GM12878 (cell line): ENCODE measurements around the gene FAM163B. TPM values are rescaled to one million over a fixed set of nuclear protein-coding genes. Genes with fewer than 3 reads are reported as not detected.

Source experiments
- ATAC-seq: fragments of 200-7000 bp; cut with Tn5 transposase; 3 replicates; pipeline ENCODE4 v1.9.1; 2020; ENCODE audit warnings: mild to moderate bottlenecking, moderate library complexity
- BruUV-seq: library from RNA; stranded (reverse); fragments of 400-500 nt; replicated peaks from 2 replicates; lab custom pipeline; 2021; lab: Mats Ljungman, UMichigan
- CTCF ChIA-PET: fragments of 300-600 bp; sonication (Branson Sonifier 250); formaldehyde crosslinking; extraction: SDS; loops from one replicate; lab custom pipeline; 2021; ENCODE audit warnings: inconsistent platforms; lab: Yijun Ruan, JAX
- POLR2A ChIA-PET: fragments of 350-600 bp; formaldehyde crosslinking; extraction: SDS; loops from one replicate; lab custom pipeline; 2021; ENCODE audit warnings: inconsistent platforms; lab: Charles Lee
- RAD21 ChIA-PET: fragments of 300-600 bp; sonication (Branson Sonifier 250); formaldehyde crosslinking; loops from one replicate; lab custom pipeline; 2023; ENCODE audit warnings: antibody characterized with exemption; ENCODE audit not compliant: unreplicated experiment; lab: Charles Lee
- SMC1A ChIA-PET: fragments of 300-600 bp; sonication (Branson Sonifier 250); formaldehyde crosslinking; loops from one replicate; lab custom pipeline; 2023; ENCODE audit not compliant: unreplicated experiment, uncharacterized antibody; lab: Charles Lee
- DNase-seq: peaks from one replicate; pipeline ENCODE4 v3.0.0-alpha.2; 2011; ENCODE audit warnings: low read depth, low spot score
- FAIRE-seq: peaks from 3 replicates; lab custom pipeline; 2011; peaks lifted over from hg19 to GRCh38; lab: Jason Lieb, UNC
- H2AFZ ChIP-seq: 2 replicates; pipeline ENCODE4 v1.6.0; 2011; ENCODE audit warnings: low read depth, low read length, control low read depth; ENCODE audit not compliant: control insufficient read depth
- H3K27ac ChIP-seq: 2 replicates; pipeline ENCODE4 v1.5.1; 2011; ENCODE audit warnings: control low read depth; ENCODE audit not compliant: control insufficient read depth, insufficient read depth
- H3K27me3 ChIP-seq, 2 experiments: replicated peaks in 1 of 2; 2 replicates each; pipeline versions ENCODE4 v1.6.0 to v1.6.1; 2011; ENCODE audit warnings: low read length in 1 of 2; ENCODE audit not compliant: control insufficient read depth in 2 of 2, insufficient read depth in 2 of 2
- H3K36me3 ChIP-seq, 2 experiments: 2 replicates each; pipeline ENCODE4 v1.5.1; 2011; ENCODE audit warnings: low read length in 1 of 2; ENCODE audit not compliant: control insufficient read depth in 2 of 2, insufficient read depth in 2 of 2
- H3K4me1 ChIP-seq: 2 replicates; pipeline ENCODE4 v1.6.1; 2011; ENCODE audit warnings: mild to moderate bottlenecking, low read length, moderate library complexity, mixed read lengths; ENCODE audit not compliant: control insufficient read depth, insufficient read depth
- H3K4me2 ChIP-seq: 2 replicates; pipeline ENCODE4 v1.6.0; 2011; ENCODE audit warnings: control low read depth; ENCODE audit not compliant: control insufficient read depth, insufficient read depth
- H3K4me3 ChIP-seq: fragments of 200-600 bp; sonication (generic); 2 replicates; pipeline ENCODE4 v1.5.1; 2016
- H3K79me2 ChIP-seq: 2 replicates; pipeline ENCODE4 v1.6.0; 2011; ENCODE audit warnings: low read length; ENCODE audit not compliant: control insufficient read depth, insufficient read depth
- H3K9ac ChIP-seq: 2 replicates; pipeline ENCODE4 v1.8.0; 2011; ENCODE audit warnings: low read length, control low read depth, mixed read lengths; ENCODE audit not compliant: control insufficient read depth, insufficient read depth
- H3K9me3 ChIP-seq: replicated peaks from 3 replicates; pipeline ENCODE4 v1.5.1; 2011; ENCODE audit warnings: mild to moderate bottlenecking, low read length; ENCODE audit not compliant: control insufficient read depth, insufficient read depth
- H4K20me1 ChIP-seq: 2 replicates; pipeline ENCODE4 v1.6.0; 2011; ENCODE audit not compliant: control insufficient read depth, insufficient read depth
- ATF3 ChIP-seq: IDR thresholded peaks from 2 replicates; pipeline ENCODE4 v1.6.1; 2011; ENCODE audit warnings: low read depth, mild to moderate bottlenecking, low read length, moderate library complexity, borderline replicate concordance; ENCODE audit errors: extremely low read depth
- CHD1 ChIP-seq: IDR thresholded peaks from 2 replicates; pipeline ENCODE4 v1.6.1; 2012; ENCODE audit warnings: low read depth, low read length, improper control_type of control experiment
- CTCF ChIP-seq, 3 experiments: IDR thresholded peaks in 2 of 3; conservative IDR thresholded peaks in 1 of 3; 2 replicates each; pipeline ENCODE4 v1.5.1; 2011; ENCODE audit warnings: low read depth in 3 of 3, low read length in 3 of 3, mild to moderate bottlenecking in 3 of 3, control low read depth in 2 of 3, moderate library complexity in 2 of 3, inconsistent platforms in 1 of 3, mixed read lengths in 1 of 3; ENCODE audit not compliant: control insufficient read depth in 2 of 3, insufficient read depth in 1 of 3; ENCODE audit errors: extremely low read depth in 1 of 3
- ESRRA ChIP-seq: IDR thresholded peaks from 2 replicates; pipeline ENCODE4 v1.6.1; 2012; ENCODE audit warnings: mild to moderate bottlenecking, low read length, improper control_type of control experiment
- FOXM1 ChIP-seq: IDR thresholded peaks from 2 replicates; pipeline ENCODE4 v1.6.1; 2012; ENCODE audit warnings: low read depth, mild to moderate bottlenecking, inconsistent platforms, low read length, moderate library complexity
- HCFC1 ChIP-seq: fragments of 150-350 bp; IDR thresholded peaks from 2 replicates; pipeline ENCODE4 v1.6.1; 2014; ENCODE audit warnings: low read length
- IRF4 ChIP-seq: IDR thresholded peaks from 2 replicates; pipeline ENCODE4 v1.6.1; 2011; ENCODE audit warnings: low read depth, low read length
- MLLT1 ChIP-seq: fragments of 450-650 bp; IDR thresholded peaks from 2 replicates; pipeline ENCODE4 v1.6.1; 2016; ENCODE audit warnings: mild to moderate bottlenecking
- MTA3 ChIP-seq: IDR thresholded peaks from 2 replicates; pipeline ENCODE4 v1.6.1; 2012; ENCODE audit warnings: low read length, inconsistent platforms, borderline replicate concordance
- POLR2A ChIP-seq: IDR thresholded peaks from 2 replicates; pipeline ENCODE4 v1.6.1; 2011; ENCODE audit warnings: low read depth, mild to moderate bottlenecking, low read length
- RELB ChIP-seq: fragments of 450-650 bp; IDR thresholded peaks from 2 replicates; pipeline ENCODE4 v1.6.1; 2017; ENCODE audit warnings: low read depth, mild to moderate bottlenecking, moderate library complexity
- RFX5 ChIP-seq: IDR thresholded peaks from 2 replicates; pipeline ENCODE4 v1.6.1; 2011; ENCODE audit warnings: low read depth, low read length, improper control_type of control experiment
- SIN3A ChIP-seq: IDR thresholded peaks from 2 replicates; pipeline ENCODE4 v1.6.1; 2012; ENCODE audit warnings: low read depth, low read length, improper control_type of control experiment
- STAT3 ChIP-seq: IDR thresholded peaks from 2 replicates; pipeline ENCODE4 v1.6.1; 2011; ENCODE audit warnings: low read depth, low read length, improper control_type of control experiment
- YBX1 ChIP-seq: fragments of 450-650 bp; IDR thresholded peaks from 2 replicates; pipeline ENCODE4 v1.6.1; 2016; ENCODE audit warnings: antibody characterized with exemption
- YY1 ChIP-seq: IDR thresholded peaks from 2 replicates; pipeline ENCODE4 v1.6.1; 2011; ENCODE audit warnings: low read depth, mild to moderate bottlenecking, low read length
- ZSCAN29 ChIP-seq: fragments of 450-650 bp; IDR thresholded peaks from 2 replicates; pipeline ENCODE4 v1.6.1; 2017; ENCODE audit warnings: mild to moderate bottlenecking, moderate library complexity
- WGBS: methylation state at CpG from one replicate; pipeline ENCODE4 v1.1.6; 2016; ENCODE audit warnings: low lambda C conversion rate; ENCODE audit not compliant: insufficient replicate concordance, insufficient coverage; ENCODE audit errors: missing lambda C conversion rate; 5-methylcytosine and 5-hydroxymethylcytosine counted together
- in situ Hi-C: fragments of 300-500 bp; cut with MboI; formaldehyde crosslinking; loops from 9 replicates; pipeline ENCODE4 v1.14.3; 2018; ENCODE audit warnings: mixed read lengths
- intact Hi-C: fragments of 100-400 bp; cut with micrococcal nuclease; formaldehyde crosslinking; loops from one replicate; pipeline ENCODE4 v1.14.2; 2022; ENCODE audit not compliant: unreplicated experiment
- polyA plus RNA-seq, 11 experiments: library from polyadenylated mRNA; depleted of rRNA in 4 of 11; unstranded in 6 of 11; stranded (reverse) in 5 of 11; fragments of >200 nt; fragmentation: Nextera tagmentation in 4 of 11; fragmentation: Illumina TruSeq in 1 of 11; extraction: Ambion mirVana in 4 of 11; extraction: Trizol in 1 of 11; gene quantifications; 1 replicate in 1 of 11; 2 replicates in 10 of 11; pipeline versions ENCODE4 v1.2.1 to v1.2.3, GENCODE V29; 2011 to 2016; ENCODE audit warnings: inconsistent platforms in 2 of 11, missing spikeins in 2 of 11, low read depth in 1 of 11
- total RNA-seq, 4 experiments: library from RNA; depleted of rRNA in 3 of 4; stranded (reverse); fragments of >200 nt in 3 of 4; fragmentation: Illumina TruSeq in 1 of 4; extraction: Trizol in 1 of 4; gene quantifications; 2 replicates each; pipeline versions ENCODE4 v1.2.1 to v1.2.3, GENCODE V29; 2013 to 2021

The FAM163B gene
- total and polyA plus RNA-seq, 10 of the 15 experiments (the other 5 are each of a cell fraction or from before 2014, with no cell fraction given) = not detected

- TF ChIP-seq CTCF (IDR thresholded peaks at IDR 0.05 in 2 of 3, conservative IDR thresholded peaks at IDR 0.05 in 1 of 3; ENCODE audit: control insufficient read depth in 2 of 3, extremely low read depth in 1 of 3, insufficient read depth in 1 of 3, low read depth in 3 of 3, low read length in 3 of 3) = peak; percentile 57 to 69 (median 65)
- peak; percentile 88 for TF ChIP-seq YY1
- TF ChIP-seq IRF4 = peak; percentile 70; the same call in 1 of the 2 replicates
These were observed 76.1 kb downstream of the FAM163B start (continued) for GRCh38 chr9:133532937-133533668.

- ATAC-seq = no peak
- SMC1A ChIA-PET = no interaction called here
- H3K79me2 ChIP-seq = no peaks in the 10 kb centered on the region
- CTCF ChIA-PET = no interaction called here
- TF ChIP-seq ZSCAN29 = no peak
- TF ChIP-seq ESRRA = no peak
- no peak for TF ChIP-seq YBX1
- no peak for TF ChIP-seq RFX5
- TF ChIP-seq RELB = no peak
- no peak for TF ChIP-seq MTA3
- no peak for TF ChIP-seq CHD1
- TF ChIP-seq POLR2A = no peak
- TF ChIP-seq STAT3 = no peak
- no peak for TF ChIP-seq ATF3
- no peak for TF ChIP-seq SIN3A
- TF ChIP-seq MLLT1 = no peak
- TF ChIP-seq FOXM1 = no peak
- no peak for TF ChIP-seq HCFC1
- no peak for DNase-seq
- H3K36me3 ChIP-seq = no peaks in the 10 kb centered on the region
- in situ Hi-C loops = loop anchor here (25.0 kb wide), 1 partner anchor 481 kb away; no protein-coding TSS in a partner anchor
- no peaks in the 10 kb centered on the region for H3K4me1 ChIP-seq
- 15% methylated on average over 9 of the region's 9 CpGs for WGBS
- H3K9ac ChIP-seq = no peak overlapping the region
- no peak overlapping the region for H3K4me3 ChIP-seq
- no peak overlapping the region for H3K27ac ChIP-seq
- no peak overlapping the region for H3K4me2 ChIP-seq
- H3K9me3 ChIP-seq = no peaks in the 10 kb centered on the region
- no peaks in the 10 kb centered on the region for H4K20me1 ChIP-seq
- POLR2A ChIA-PET = no interaction called here
- peaks cover 8 to 13% of the 10 kb centered on the region in 2 experiments; a peak in 3 of 4 replicates for H3K27me3 ChIP-seq
- H2AFZ ChIP-seq = no peak overlapping the region
- no peak for FAIRE-seq
- no TSS peak for BruUV-seq
- RAD21 ChIA-PET = no interaction called here
- intact Hi-C loops = no loop called here
These were observed 77.9 kb downstream of the FAM163B start for GRCh38 chr9:133531293-133531692.
